ENCODE measurements around the gene CBX3.
"Not testable (repeated sequence)": the region's sequence is repeated elsewhere in the genome, so short reads cannot be mapped to it uniquely, and the experiment has no call there.

DNA sequence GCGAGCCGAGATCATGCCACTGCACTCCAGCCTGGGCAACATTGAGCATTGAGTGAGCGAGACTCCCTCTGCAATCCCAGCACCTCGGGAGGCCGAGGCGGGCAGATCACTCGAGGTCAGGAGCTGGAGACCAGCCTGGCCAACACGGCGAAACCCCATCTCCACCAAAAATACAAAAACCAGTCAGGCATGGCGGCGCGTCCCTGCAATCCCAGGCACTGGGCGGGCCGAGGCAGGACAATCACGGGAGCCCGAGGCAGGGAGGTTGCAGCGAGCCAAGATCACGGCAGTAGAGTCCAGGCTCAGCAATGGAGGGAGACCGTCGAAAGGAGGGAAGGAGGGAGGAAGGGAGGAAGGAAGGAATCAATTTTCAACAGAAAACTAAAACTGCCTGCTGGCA lies 24.3 kb upstream of the CBX3 start:
- TF ChIP-seq, protein P1, sequence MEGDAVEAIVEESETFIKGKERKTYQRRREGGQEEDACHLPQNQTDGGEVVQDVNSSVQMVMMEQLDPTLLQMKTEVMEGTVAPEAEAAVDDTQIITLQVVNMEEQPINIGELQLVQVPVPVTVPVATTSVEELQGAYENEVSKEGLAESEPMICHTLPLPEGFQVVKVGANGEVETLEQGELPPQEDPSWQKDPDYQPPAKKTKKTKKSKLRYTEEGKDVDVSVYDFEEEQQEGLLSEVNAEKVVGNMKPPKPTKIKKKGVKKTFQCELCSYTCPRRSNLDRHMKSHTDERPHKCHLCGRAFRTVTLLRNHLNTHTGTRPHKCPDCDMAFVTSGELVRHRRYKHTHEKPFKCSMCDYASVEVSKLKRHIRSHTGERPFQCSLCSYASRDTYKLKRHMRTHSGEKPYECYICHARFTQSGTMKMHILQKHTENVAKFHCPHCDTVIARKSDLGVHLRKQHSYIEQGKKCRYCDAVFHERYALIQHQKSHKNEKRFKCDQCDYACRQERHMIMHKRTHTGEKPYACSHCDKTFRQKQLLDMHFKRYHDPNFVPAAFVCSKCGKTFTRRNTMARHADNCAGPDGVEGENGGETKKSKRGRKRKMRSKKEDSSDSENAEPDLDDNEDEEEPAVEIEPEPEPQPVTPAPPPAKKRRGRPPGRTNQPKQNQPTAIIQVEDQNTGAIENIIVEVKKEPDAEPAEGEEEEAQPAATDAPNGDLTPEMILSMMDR (IDR thresholded peaks at IDR 0.05), result not testable (repeated sequence)
- not testable (repeated sequence) for TF ChIP-seq POLR2A (IDR thresholded peaks at IDR 0.05)

Data from Peyer's patch (tissue), 4 donors.